Esophagus muscularis mucosa (tissue), 4 donors: ENCODE measurements around the gene ZNF117. TPM values are rescaled to one million over a fixed set of nuclear protein-coding genes. Genes with fewer than 3 reads are reported as not detected.
"Not testable (repeated sequence)": the region's sequence is repeated elsewhere in the genome, so short reads cannot be mapped to it uniquely, and the experiment has no call there.

Experiments
- DNase-seq: peaks from one replicate; pipeline ENCODE4 v3.0.0-alpha.2; 2017; ENCODE audit errors: extremely low spot score
- H3K27ac ChIP-seq, 4 donors: fragments of 200-600 bp; sonication (generic); replicated peaks in 1 of 4; 1 replicate in 3 of 4; 2 replicates in 1 of 4; pipeline ENCODE4 v1.5.1; 2016 to 2019; ENCODE audit warnings: mild to moderate bottlenecking in 1 of 4
- H3K27me3 ChIP-seq, 4 donors: fragments of 200-600 bp; sonication (generic); one replicate each; pipeline versions ENCODE4 v1.5.1 to v1.6.0; 2016 to 2019
- H3K36me3 ChIP-seq, 4 donors: fragments of 200-600 bp; sonication (generic); one replicate each; pipeline ENCODE4 v1.5.1; 2016 to 2019
- H3K4me1 ChIP-seq, 4 donors: fragments of 200-600 bp; sonication (generic); one replicate each; pipeline ENCODE4 v1.5.1; 2016 to 2019
- H3K4me3 ChIP-seq, 4 donors: fragments of 200-600 bp; sonication (generic); 1 replicate in 2 of 4; 2 replicates in 2 of 4; pipeline ENCODE4 v1.5.1; 2016 to 2019; ENCODE audit warnings: mild to moderate bottlenecking in 4 of 4, moderate library complexity in 1 of 4
- H3K9me3 ChIP-seq, 4 donors: fragments of 200-600 bp; sonication (generic); 1 replicate in 3 of 4; 2 replicates in 1 of 4; pipeline ENCODE4 v1.5.1; 2016 to 2019
- CTCF ChIP-seq, 3 experiments: fragments of 200-600 bp in 2 of 3; fragments of 450-650 bp in 1 of 3; sonication (generic) in 2 of 3; IDR thresholded peaks; one replicate each; pipeline ENCODE4 v1.5.1; 2017 to 2019; ENCODE audit warnings: antibody characterized with exemption in 3 of 3, mild to moderate bottlenecking in 2 of 3, moderate library complexity in 1 of 3
- EP300 ChIP-seq: sonication (generic); formaldehyde crosslinking; IDR thresholded peaks from one replicate; pipeline ENCODE4 v1.6.1; 2017; ENCODE audit warnings: antibody characterized with exemption
- POLR2A ChIP-seq: fragments of 450-650 bp; IDR thresholded peaks from one replicate; pipeline ENCODE4 v1.6.1; 2017; ENCODE audit warnings: antibody characterized with exemption, moderate library complexity, mild to moderate bottlenecking, low read depth
- POLR2AphosphoS5 ChIP-seq, 2 donors: sonication (generic); formaldehyde crosslinking; IDR thresholded peaks; one replicate each; pipeline ENCODE4 v1.6.1; 2017; ENCODE audit warnings: antibody characterized with exemption in 2 of 2
- WGBS: methylation state at CpG from one replicate; pipeline ENCODE4 v1.1.5; 2018; 5-methylcytosine and 5-hydroxymethylcytosine counted together
- intact Hi-C: fragments of 100-400 bp; cut with DNase I; formaldehyde crosslinking; loops from one replicate; pipeline ENCODE4 v1.15.1; 2023
- total RNA-seq, 4 donors: library from RNA; depleted of rRNA; stranded (reverse); fragments of >200 nt; gene quantifications; one replicate each; pipeline versions ENCODE4 v1.1.0 to v1.2.1, GENCODE V29; 2016

The ZNF117 gene
- total RNA-seq, result 1 to 10 TPM; 2.9 to 8.7 (median 4.1) TPM

DNA sequence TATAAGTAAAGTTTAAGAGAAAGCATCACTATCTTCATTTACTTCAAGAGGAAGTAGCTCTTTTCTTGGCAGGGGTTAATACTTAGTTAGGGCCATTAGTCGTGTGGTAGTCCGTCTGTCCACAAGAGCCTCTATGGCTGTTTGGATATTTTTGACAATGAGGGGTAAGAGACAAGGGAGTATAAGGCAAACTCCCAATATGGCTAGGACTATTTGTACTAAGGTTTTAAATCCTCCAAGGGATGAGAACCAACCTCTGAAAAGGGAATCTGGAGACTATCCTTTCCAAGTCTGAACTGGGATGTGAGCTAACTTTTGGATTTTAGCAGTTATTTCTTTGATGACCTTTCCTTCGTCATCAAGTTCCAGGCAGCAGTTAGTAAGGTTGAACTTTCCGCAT lies at the start of gene ZNF117:
Gene ZNF117 (minus strand): TSS at position 101 of the 400 bp plus-strand sequence.
- no peaks in the 10 kb centered on the region for H3K27me3 ChIP-seq
- no peak for DNase-seq
- no peak for TF ChIP-seq POLR2AphosphoS5 (IDR thresholded peaks at IDR 0.05)
- TF ChIP-seq POLR2A, result no peak
- no peak for TF ChIP-seq EP300
- no peak for TF ChIP-seq CTCF (IDR thresholded peaks at IDR 0.05)
- H3K27ac ChIP-seq, result no peak within 1 kb of the TSS
- intact Hi-C loops, result no loop called here
- H3K9me3 ChIP-seq, result peaks cover 0 to 16% (median 8%) of the 10 kb centered on the region in 4 donors
- H3K4me1 ChIP-seq, result no peaks in the 10 kb centered on the region
- H3K36me3 ChIP-seq, result peaks cover 0 to 24% (median 9%) of the 10 kb centered on the region in 4 donors
- no peak within 1 kb of the TSS for H3K4me3 ChIP-seq
- 77% methylated on average over 4 of the region's 4 CpGs for WGBS

- Histone ChIP-seq H3K27ac (peak overlapping the region; percentile 89 to 94 (median 92)), H3K4me1 (peaks cover 9 to 26% (median 22%) of the 10 kb centered on the region in 4 donors), H3K4me3 (peak overlapping the region; percentile 81 to 96 (median 84))
- 0% methylated on average over 3 of the region's 35 CpGs for WGBS
- not testable (repeated sequence) for H3K9me3 ChIP-seq, H3K27me3 ChIP-seq, DNase-seq, H3K36me3 ChIP-seq
- intact Hi-C loops, result loop anchor here (2.0 kb wide), 1 partner anchor 40 kb away; no protein-coding TSS in a partner anchor
These were observed 47.9 kb upstream of the ZNF117 start for GRCh38 chr7:65038767-65039166.

DNA sequence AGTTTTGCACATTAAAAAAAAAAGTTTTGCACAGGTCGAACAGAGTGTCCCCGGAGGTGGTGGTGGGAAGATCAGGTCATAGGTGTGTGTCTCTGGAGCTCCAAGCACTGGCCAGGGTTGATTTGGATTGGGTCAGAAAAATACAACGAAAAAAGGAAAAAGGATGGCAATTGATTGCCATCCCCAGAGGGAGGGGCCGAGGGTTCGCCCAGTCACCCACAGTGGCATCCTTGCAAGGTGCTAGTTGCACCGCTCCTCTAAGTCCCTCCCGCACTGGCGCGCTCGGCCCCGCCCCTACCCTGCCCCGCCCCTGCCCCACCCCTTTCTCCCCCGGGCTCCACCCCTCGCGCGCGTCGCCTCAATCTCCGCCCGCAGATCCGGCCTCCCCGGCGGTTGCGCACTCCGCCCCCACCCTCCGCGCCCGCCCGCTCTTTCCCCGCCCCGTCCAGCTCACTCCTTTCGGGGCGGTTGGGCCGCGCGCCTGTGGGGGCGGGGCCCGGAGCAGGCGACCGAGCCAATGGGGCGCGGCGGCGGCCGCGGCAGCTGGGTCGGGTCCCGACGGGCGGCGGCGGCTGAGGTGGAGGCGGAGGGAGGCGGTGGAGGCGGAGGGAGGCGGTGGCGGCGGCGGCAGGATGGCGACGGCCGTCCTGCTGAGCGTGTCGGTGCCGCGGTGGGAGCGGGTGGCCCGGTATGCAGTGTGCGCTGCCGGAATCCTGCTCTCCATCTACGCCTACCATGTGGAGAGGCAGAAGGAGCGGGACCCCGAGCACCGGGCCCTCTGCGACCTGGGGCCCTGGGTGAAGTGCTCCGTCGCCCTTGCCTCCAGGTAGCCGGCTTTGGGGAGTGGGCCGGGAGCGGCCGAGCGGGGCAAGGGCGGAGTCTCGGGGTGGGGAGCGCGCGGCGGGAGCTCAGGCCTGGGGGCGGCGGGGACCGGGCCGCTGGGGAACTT lies 47.2 kb upstream of the ZNF117 start:
- peak overlapping the region; percentile 89 to 94 (median 92) for H3K27ac ChIP-seq
- H3K4me1 ChIP-seq, result peaks cover 9 to 26% (median 22%) of the 10 kb centered on the region in 4 donors
- DNase-seq, result peak; percentile 99
- peak overlapping the region; percentile 81 to 96 (median 84) for H3K4me3 ChIP-seq
- intact Hi-C loops, result loop anchor here (2.0 kb wide), 1 partner anchor 39 kb away; no protein-coding TSS in a partner anchor
- WGBS, result 7% methylated on average over 19 of the region's 92 CpGs
- no peaks in the 10 kb centered on the region for H3K27me3 ChIP-seq
- peak; percentile 9 to 46 for TF ChIP-seq POLR2AphosphoS5 (IDR thresholded peaks at IDR 0.05)
- TF ChIP-seq EP300, result no peak
- no peaks in the 10 kb centered on the region for H3K9me3 ChIP-seq
- H3K36me3 ChIP-seq, result no peaks in the 10 kb centered on the region

DNA sequence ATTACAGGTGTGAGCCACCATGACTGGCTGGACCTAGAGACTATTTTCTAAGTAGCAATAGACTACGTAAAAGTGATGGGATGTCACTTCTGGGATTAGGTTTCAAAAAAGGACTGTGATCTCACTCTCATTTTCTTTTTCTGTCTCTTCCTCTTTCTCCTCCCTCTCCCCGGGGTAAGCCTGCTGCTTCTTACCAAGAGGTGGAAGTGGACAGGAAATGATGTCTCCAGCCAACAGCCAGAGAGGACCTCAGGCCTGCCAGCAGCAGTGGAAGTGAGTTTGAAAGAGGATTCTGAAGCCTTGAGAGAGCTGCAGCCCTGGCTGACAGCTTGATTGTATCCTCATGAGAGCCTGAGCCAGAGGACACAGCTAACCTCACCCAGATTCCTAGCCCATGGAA lies 45.7 kb upstream of the ZNF117 start:
- DNase-seq, H3K9me3 ChIP-seq, H3K4me3 ChIP-seq, H3K36me3 ChIP-seq, H3K27me3 ChIP-seq, intact Hi-C loops: not testable (repeated sequence)
- 33% methylated on average over 2 of the region's 2 CpGs for WGBS
- H3K4me1 ChIP-seq, result peaks cover 9 to 26% (median 22%) of the 10 kb centered on the region in 4 donors
- H3K27ac ChIP-seq, result peak overlapping the region; percentile 18 to 65 (median 46)

GRCh38 chr7:65035469-65035868 lies 44.6 kb upstream of the ZNF117 start:
- H3K4me3 ChIP-seq, intact Hi-C loops, H3K27me3 ChIP-seq, H3K36me3 ChIP-seq, H3K27ac ChIP-seq, DNase-seq, H3K9me3 ChIP-seq: not testable (repeated sequence)
- H3K4me1 ChIP-seq, result peaks cover 8 to 23% (median 20%) of the 10 kb centered on the region in 4 donors

DNA sequence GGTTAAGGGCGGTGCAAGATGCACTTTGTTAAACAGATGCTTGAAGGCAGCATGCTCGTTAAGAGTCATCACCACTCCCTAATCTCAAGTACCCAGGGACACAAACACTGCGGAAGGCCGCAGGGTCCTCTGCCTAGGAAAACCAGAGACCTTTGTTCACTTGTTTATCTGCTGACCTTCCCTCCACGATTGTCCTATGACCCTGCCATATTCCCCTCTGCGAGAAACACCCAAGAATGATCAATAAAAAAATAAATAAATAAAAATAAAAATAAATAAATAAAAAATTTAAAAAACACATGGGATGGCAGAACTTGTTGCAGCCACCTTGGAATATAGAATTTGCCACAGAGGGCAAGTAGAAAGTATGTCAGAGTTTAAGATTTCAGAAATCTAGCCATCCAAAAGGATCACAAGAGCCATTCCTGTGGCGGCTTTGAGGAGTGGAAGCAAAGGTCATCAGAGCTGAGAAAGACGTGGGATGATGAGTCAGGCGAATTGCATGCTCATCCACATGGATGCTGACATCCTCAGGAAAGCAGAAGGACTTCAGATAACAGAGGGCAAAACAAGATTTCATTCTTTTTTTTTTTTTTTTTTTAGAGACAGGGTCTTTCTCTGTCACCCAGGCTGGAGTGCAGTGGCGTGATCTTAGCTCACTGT lies 43.4 kb upstream of the ZNF117 start:
- H3K4me3 ChIP-seq, H3K27me3 ChIP-seq, H3K36me3 ChIP-seq, H3K9me3 ChIP-seq, DNase-seq, intact Hi-C loops, H3K27ac ChIP-seq: not testable (repeated sequence)
- 81% methylated on average over 10 of the region's 10 CpGs for WGBS
- peaks cover 0 to 11% (median 10%) of the 10 kb centered on the region in 4 donors for H3K4me1 ChIP-seq

DNA sequence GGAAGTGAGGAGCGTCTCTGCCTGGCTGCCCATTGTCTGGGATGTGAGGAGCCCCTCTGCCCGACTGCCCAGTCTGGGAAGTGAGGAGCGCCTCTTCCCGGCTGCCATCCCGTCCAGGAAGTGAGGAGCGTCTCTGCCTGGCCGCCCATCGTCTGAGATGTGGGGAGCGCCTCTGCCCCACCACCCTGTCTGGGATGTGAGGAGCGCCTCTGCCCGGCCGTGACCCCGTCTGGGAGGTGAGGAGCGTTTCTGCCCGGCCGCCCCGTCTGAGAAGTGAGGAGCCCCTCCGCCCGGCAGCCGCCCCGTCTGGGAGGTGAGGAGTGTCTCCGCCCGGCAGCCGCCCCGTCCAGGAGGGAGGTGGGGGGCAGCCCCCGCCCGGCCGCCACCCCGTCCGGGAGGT lies 42.6 kb upstream of the ZNF117 start:
- H3K27ac ChIP-seq, H3K4me1 ChIP-seq, H3K36me3 ChIP-seq, H3K4me3 ChIP-seq, intact Hi-C loops, DNase-seq, H3K27me3 ChIP-seq, H3K9me3 ChIP-seq: not testable (repeated sequence)
- WGBS, result 99% methylated on average over 14 of the region's 30 CpGs

DNA sequence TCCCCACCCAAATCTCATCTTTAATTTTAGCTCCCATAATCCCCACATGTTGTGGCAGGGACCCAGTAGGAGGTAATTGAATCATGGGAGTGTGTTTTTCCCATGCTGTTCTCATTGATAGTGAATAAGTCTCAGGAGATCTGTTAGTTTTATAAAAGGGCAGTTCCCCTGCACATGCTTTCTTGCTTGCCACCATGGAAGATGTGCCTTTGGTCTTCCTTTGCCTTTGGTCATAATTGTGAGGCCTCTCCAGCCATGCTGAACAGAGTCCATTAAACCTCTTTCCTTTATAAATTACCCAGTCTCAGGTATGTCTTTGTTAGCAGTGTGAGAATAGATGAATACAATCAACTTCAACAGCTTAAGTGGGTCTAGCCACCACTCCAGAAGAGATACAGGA lies 34.2 kb upstream of the ZNF117 start:
- DNase-seq, H3K27me3 ChIP-seq, H3K9me3 ChIP-seq, H3K27ac ChIP-seq, intact Hi-C loops, H3K4me3 ChIP-seq, H3K36me3 ChIP-seq, H3K4me1 ChIP-seq: not testable (repeated sequence)

DNA sequence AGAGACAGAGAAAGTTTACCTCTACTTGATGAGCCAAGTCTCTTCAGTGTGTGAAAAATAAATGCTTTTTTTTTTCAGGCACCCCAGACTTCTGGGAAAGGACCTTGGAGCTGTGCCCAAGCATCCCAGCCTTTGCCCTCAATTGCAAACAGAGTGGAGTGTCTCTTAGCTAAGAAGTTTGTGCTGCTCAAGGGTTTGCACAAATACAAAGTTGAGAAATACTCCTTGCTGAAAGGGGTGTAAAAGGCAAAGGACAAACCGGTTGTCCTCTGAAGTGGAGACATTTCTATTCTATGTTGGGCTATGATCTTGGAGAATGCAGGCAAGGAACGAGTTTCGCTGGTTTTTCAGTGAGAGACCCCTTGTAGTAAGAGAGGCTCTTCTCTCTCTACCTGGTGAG lies 30.1 kb upstream of the ZNF117 start:
- H3K9me3 ChIP-seq, H3K27ac ChIP-seq, H3K4me1 ChIP-seq, H3K4me3 ChIP-seq, H3K36me3 ChIP-seq, H3K27me3 ChIP-seq, DNase-seq, intact Hi-C loops: not testable (repeated sequence)
- 67% methylated on average over 2 of the region's 3 CpGs for WGBS

DNA sequence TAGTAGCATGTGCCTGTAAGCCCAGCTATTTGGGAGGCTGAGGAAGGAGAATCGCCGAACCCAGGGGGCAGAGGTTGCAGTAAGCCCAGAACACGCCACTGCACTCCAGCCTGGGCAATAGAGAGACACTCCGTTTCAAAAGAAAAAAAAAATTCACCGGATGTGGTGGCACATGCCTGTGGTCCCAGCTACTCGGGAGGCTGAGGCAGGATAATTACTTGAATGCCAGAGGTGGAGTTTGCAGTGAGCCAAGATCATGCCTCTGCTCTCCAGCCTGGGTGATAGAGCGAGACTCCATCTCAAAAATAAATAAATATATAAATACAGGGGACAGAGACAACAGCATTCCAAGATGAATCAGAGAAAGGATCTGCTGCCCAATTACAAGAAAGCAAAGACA lies 19.0 kb upstream of the ZNF117 start:
- intact Hi-C loops, DNase-seq, H3K9me3 ChIP-seq, H3K4me3 ChIP-seq, H3K27me3 ChIP-seq, H3K27ac ChIP-seq, H3K36me3 ChIP-seq: not testable (repeated sequence)
- WGBS, result 96% methylated on average over 7 of the region's 7 CpGs
- peaks cover 11 to 19% (median 18%) of the 10 kb centered on the region in 4 donors for H3K4me1 ChIP-seq

GRCh38 chr7:65009394-65009793 lies 18.6 kb upstream of the ZNF117 start:
- H3K9me3 ChIP-seq, H3K27me3 ChIP-seq, DNase-seq, H3K4me3 ChIP-seq, intact Hi-C loops, H3K36me3 ChIP-seq, H3K27ac ChIP-seq: not testable (repeated sequence)
- peaks cover 15 to 24% (median 23%) of the 10 kb centered on the region in 4 donors for H3K4me1 ChIP-seq
- 80% methylated on average over 2 of the region's 2 CpGs for WGBS
